Fibroblast of lung (primary cell): ENCODE results near the gene MICAL3. TPM values are rescaled to one million over a fixed set of nuclear protein-coding genes. Genes with fewer than 3 reads are reported as not detected.

Experiments
- DNase-seq, 2 donors: peaks; one replicate each; pipeline versions ENCODE4 v3.0.0 to v3.0.0-alpha.2; 2010; ENCODE audit warnings: low read depth in 2 of 2
- H2AFZ ChIP-seq: 2 replicates; pipeline ENCODE4 v1.5.1; 2012; ENCODE audit warnings: low read length, control low read depth, inconsistent platforms
- H3K27ac ChIP-seq: 2 replicates; pipeline ENCODE4 v1.5.1; 2011; ENCODE audit warnings: low read length, control low read depth; ENCODE audit not compliant: insufficient read depth
- H3K27me3 ChIP-seq: 2 replicates; pipeline ENCODE4 v1.5.1; 2011; ENCODE audit warnings: mild to moderate bottlenecking, low read length; ENCODE audit not compliant: control insufficient read depth, insufficient read depth
- H3K36me3 ChIP-seq: 2 replicates; pipeline ENCODE4 v1.5.1; 2011; ENCODE audit warnings: low read length; ENCODE audit not compliant: control insufficient read depth, insufficient read depth
- H3K4me1 ChIP-seq: 2 replicates; pipeline ENCODE4 v1.5.1; 2011; ENCODE audit warnings: low read length; ENCODE audit not compliant: control insufficient read depth, insufficient read depth; ENCODE audit errors: extremely low read depth
- H3K4me2 ChIP-seq: 2 replicates; pipeline ENCODE4 v1.5.1; 2011; ENCODE audit warnings: low read length, control low read depth; ENCODE audit not compliant: insufficient read depth; ENCODE audit errors: extremely low read depth
- H3K4me3 ChIP-seq, 4 experiments: fragments of 200-600 bp in 1 of 4; sonication (generic) in 1 of 4; replicated peaks in 1 of 4; 2 replicates each; pipeline ENCODE4 v1.5.1; 2011 to 2016; ENCODE audit warnings: low read length in 4 of 4, low read depth in 3 of 4, mild to moderate bottlenecking in 3 of 4, control low read depth in 2 of 4, inconsistent platforms in 1 of 4, mixed read lengths in 1 of 4; ENCODE audit not compliant: insufficient read depth in 1 of 4; ENCODE audit errors: control extremely low read depth in 1 of 4
- H3K79me2 ChIP-seq: 2 replicates; pipeline ENCODE4 v1.5.1; 2012; ENCODE audit warnings: mild to moderate bottlenecking, low read length, inconsistent platforms; ENCODE audit not compliant: control insufficient read depth, insufficient read depth
- H3K9ac ChIP-seq: 2 replicates; pipeline ENCODE4 v1.5.1; 2011; ENCODE audit warnings: mild to moderate bottlenecking, low read length, control low read depth; ENCODE audit not compliant: insufficient read depth
- H3K9me3 ChIP-seq: 2 replicates; pipeline ENCODE4 v1.5.1; 2012; ENCODE audit warnings: low read depth, low read length; ENCODE audit not compliant: control insufficient read depth, insufficient read depth
- H4K20me1 ChIP-seq: 2 replicates; pipeline ENCODE4 v1.5.1; 2011; ENCODE audit warnings: low read length; ENCODE audit not compliant: control insufficient read depth, insufficient read depth; ENCODE audit errors: extremely low read depth
- EZH2 ChIP-seq: IDR thresholded peaks from 2 replicates; pipeline ENCODE4 v1.5.1; 2012; ENCODE audit warnings: low read length, control low read depth, mild to moderate bottlenecking; ENCODE audit errors: missing control alignments
- polyA plus RNA-seq, 2 donors: library from polyadenylated mRNA; depleted of rRNA in 1 of 2; stranded (reverse) in 1 of 2; unstranded in 1 of 2; fragments of >200 nt; gene quantifications; 2 replicates each; pipeline ENCODE4 v1.2.1, GENCODE V29; 2011 to 2012; ENCODE audit warnings: missing spikeins in 1 of 2
- total RNA-seq: library from RNA; depleted of rRNA; stranded (reverse); fragments of >200 nt; gene quantifications from 2 replicates; pipeline ENCODE4 v1.2.1, GENCODE V29; 2014
- TF ChIP-seq, protein P1 (sequence below), 2 donors: IDR thresholded peaks in 1 of 2; conservative IDR thresholded peaks in 1 of 2; 1 replicate in 1 of 2; 2 replicates in 1 of 2; pipeline ENCODE4 v1.5.1; 2011 to 2012; ENCODE audit warnings: low read length in 2 of 2, control low read depth in 1 of 2, inconsistent platforms in 1 of 2, low read depth in 1 of 2, mild to moderate bottlenecking in 1 of 2

The MICAL3 gene
- total and polyA plus RNA-seq, 2 donors (not counting 1 experiment from before 2014, with no cell fraction given): 10.8 to 22.6 TPM

DNA sequence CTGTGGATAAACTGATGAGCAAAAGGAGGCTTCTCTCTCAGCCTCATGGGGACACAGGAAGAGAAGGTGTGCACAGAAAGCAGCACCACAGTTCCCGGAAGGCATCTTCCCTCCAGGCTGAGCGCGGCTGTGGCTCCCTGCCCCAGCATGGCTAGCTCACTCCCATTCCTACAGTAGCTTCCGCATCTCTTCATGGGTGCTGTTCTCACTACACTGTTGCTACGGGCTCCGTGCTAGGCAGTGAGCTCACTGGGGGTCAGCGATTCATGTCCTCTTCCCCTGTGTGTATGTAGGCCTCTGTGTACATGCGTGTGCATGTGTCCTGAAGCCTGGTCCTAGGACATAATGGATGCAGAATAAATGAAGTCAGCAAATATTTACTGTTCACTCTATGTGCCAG is 64.3 kb downstream of the MICAL3 start:
- Histone ChIP-seq H2AFZ (no peak overlapping the region), H3K4me3 (no peak overlapping the region), H3K4me1 (peaks cover 4% of the 10 kb centered on the region), H4K20me1 (no peaks in the 10 kb centered on the region), H3K9me3 (no peaks in the 10 kb centered on the region), H3K4me2 (no peak overlapping the region), H3K27me3 (no peaks in the 10 kb centered on the region), H3K27ac (no peak overlapping the region), H3K9ac (no peak overlapping the region), H3K36me3 (peaks cover 2% of the 10 kb centered on the region), H3K79me2 (peaks cover 11% of the 10 kb centered on the region)
- no peak for DNase-seq
- TF ChIP-seq, protein P1, sequence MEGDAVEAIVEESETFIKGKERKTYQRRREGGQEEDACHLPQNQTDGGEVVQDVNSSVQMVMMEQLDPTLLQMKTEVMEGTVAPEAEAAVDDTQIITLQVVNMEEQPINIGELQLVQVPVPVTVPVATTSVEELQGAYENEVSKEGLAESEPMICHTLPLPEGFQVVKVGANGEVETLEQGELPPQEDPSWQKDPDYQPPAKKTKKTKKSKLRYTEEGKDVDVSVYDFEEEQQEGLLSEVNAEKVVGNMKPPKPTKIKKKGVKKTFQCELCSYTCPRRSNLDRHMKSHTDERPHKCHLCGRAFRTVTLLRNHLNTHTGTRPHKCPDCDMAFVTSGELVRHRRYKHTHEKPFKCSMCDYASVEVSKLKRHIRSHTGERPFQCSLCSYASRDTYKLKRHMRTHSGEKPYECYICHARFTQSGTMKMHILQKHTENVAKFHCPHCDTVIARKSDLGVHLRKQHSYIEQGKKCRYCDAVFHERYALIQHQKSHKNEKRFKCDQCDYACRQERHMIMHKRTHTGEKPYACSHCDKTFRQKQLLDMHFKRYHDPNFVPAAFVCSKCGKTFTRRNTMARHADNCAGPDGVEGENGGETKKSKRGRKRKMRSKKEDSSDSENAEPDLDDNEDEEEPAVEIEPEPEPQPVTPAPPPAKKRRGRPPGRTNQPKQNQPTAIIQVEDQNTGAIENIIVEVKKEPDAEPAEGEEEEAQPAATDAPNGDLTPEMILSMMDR (conservative IDR thresholded peaks at IDR 0.05 in 1 of 2, IDR thresholded peaks at IDR 0.05 in 1 of 2; ENCODE audit: low read depth in 1 of 2, low read length in 2 of 2): no peak
- no peak for TF ChIP-seq EZH2

GRCh38 chr22:17958166-17958565 is 66.2 kb downstream of the MICAL3 start:
- peaks cover 2% of the 10 kb centered on the region for H3K36me3 ChIP-seq
- H2AFZ ChIP-seq: no peak overlapping the region
- peak in 1 of 2 donors; percentile 26 for DNase-seq
- peaks cover 2% of the 10 kb centered on the region for H3K4me1 ChIP-seq
- peaks cover 6% of the 10 kb centered on the region for H3K79me2 ChIP-seq
- H4K20me1 ChIP-seq: no peaks in the 10 kb centered on the region
- H3K27ac ChIP-seq: no peak overlapping the region
- H3K27me3 ChIP-seq: no peaks in the 10 kb centered on the region
- H3K9me3 ChIP-seq: no peaks in the 10 kb centered on the region
- TF ChIP-seq, protein P1 (conservative IDR thresholded peaks at IDR 0.05 in 1 of 2, IDR thresholded peaks at IDR 0.05 in 1 of 2; ENCODE audit: low read depth in 1 of 2, low read length in 2 of 2): no peak
- TF ChIP-seq EZH2: no peak
- H3K4me3 ChIP-seq: no peak overlapping the region
- H3K4me2 ChIP-seq: peak overlapping the region; percentile 23
- H3K9ac ChIP-seq: no peak overlapping the region

- H3K9me3 ChIP-seq: no peaks in the 10 kb centered on the region
- peak in 1 of 2 donors; percentile 86 for DNase-seq
- H4K20me1 ChIP-seq: no peaks in the 10 kb centered on the region
- peaks cover 2% of the 10 kb centered on the region for H3K36me3 ChIP-seq
- peak overlapping the region; percentile 23 for H3K4me2 ChIP-seq
- H3K79me2 ChIP-seq: peaks cover 8% of the 10 kb centered on the region
- no peak for TF ChIP-seq EZH2
- TF ChIP-seq, protein P1 (conservative IDR thresholded peaks at IDR 0.05 in 1 of 2, IDR thresholded peaks at IDR 0.05 in 1 of 2; ENCODE audit: low read depth in 1 of 2, low read length in 2 of 2): no peak
- H3K4me1 ChIP-seq: peaks cover 2% of the 10 kb centered on the region
- no peaks in the 10 kb centered on the region for H3K27me3 ChIP-seq
- peak overlapping the region in 1 of 4 experiments; percentile 32 for H3K4me3 ChIP-seq
- H3K9ac ChIP-seq: no peak overlapping the region
- H2AFZ ChIP-seq: no peak overlapping the region
- H3K27ac ChIP-seq: peak overlapping the region; percentile 13
Observed at GRCh38 chr22:17957693-17958092, 66.7 kb downstream of the MICAL3 start.
